ENCODE data around the gene APRT. TPM values are rescaled to one million over a fixed set of nuclear protein-coding genes. Genes with fewer than 3 reads are reported as not detected.

APRT gene
- total and polyA plus RNA-seq, 2 of the 8 experiments (the other 6 are each of a cell fraction or from before 2014, with no cell fraction given), result 221 to 267 TPM

GRCh38 chr16:88822281-88823040 is 10.7 kb upstream of the APRT start:
- H2BK12ac ChIP-seq (ENCODE audit: low read depth, low read length), result no peak overlapping the region
- no peak overlapping the region for H2AK5ac ChIP-seq (ENCODE audit: low read depth, low read length)
- FAIRE-seq, result no peak

More at GRCh38 chr16:88822281-88823040, 10.7 kb upstream of the APRT start:
- H3K18ac ChIP-seq (ENCODE audit: extremely low read depth, low read length), result no peak overlapping the region
- H3K36me3 ChIP-seq (ENCODE audit: control insufficient read depth in 2 of 4, insufficient read depth in 4 of 4, low read length in 3 of 4), result no peaks in the 10 kb centered on the region
- H3K4me1 ChIP-seq (replicated peaks in 1 of 4; ENCODE audit: control insufficient read depth in 3 of 4, insufficient read depth in 4 of 4, low read length in 3 of 4), result no peaks in the 10 kb centered on the region
- H3K4me3 ChIP-seq (ENCODE audit: extremely low read depth in 1 of 4, insufficient read depth in 2 of 4, low read depth in 3 of 4, low read length in 4 of 4), result no peak overlapping the region
- H4K5ac ChIP-seq (ENCODE audit: insufficient read length, low read depth, low read length), result no peak overlapping the region
- WGBS, 2 experiments (ENCODE audit: extremely low coverage in 1 of 2, insufficient coverage in 1 of 2, insufficient read length in 1 of 2, insufficient replicate concordance in 2 of 2, low coverage in 1 of 2, low lambda C conversion rate in 2 of 2, missing lambda C conversion rate in 1 of 2), result 92% methylated on average over 24 of the region's 24 CpGs; no CpG with 5 or more reads in 1 of the 2 experiments
- peaks cover 0 to 4% of the 10 kb centered on the region in 2 experiments for H4K20me1 ChIP-seq (replicated peaks in 1 of 2; ENCODE audit: control insufficient read depth in 1 of 2, insufficient read depth in 2 of 2, low read length in 2 of 2)
- TF ChIP-seq CEBPB (IDR thresholded peaks at IDR 0.05; ENCODE audit: low read depth, low read length) (no peak), ZNF274 (IDR thresholded peaks at IDR 0.05; ENCODE audit: borderline replicate concordance, extremely low read depth, low read length) (no peak), CBX8 (IDR thresholded peaks at IDR 0.05; ENCODE audit: borderline replicate concordance, low read depth, low read length) (no peak), CREB1 (IDR thresholded peaks at IDR 0.05) (no peak), RNF2 (IDR thresholded peaks at IDR 0.05; ENCODE audit: borderline replicate concordance, low read depth, low read length, missing control alignments, poor library complexity, severe bottlenecking) (no peak), SP1 (IDR thresholded peaks at IDR 0.05; ENCODE audit: low read depth, low read length) (no peak), MAFK (IDR thresholded peaks at IDR 0.05; ENCODE audit: low read depth, low read length) (no peak), RXRA (IDR thresholded peaks at IDR 0.05; ENCODE audit: insufficient read depth, low read depth, low read length) (no peak), FOSL1 (IDR thresholded peaks at IDR 0.05; ENCODE audit: insufficient read depth, low read depth, low read length) (no peak), RBBP5 (IDR thresholded peaks at IDR 0.05; ENCODE audit: borderline replicate concordance, low read depth, low read length) (no peak), JUN (IDR thresholded peaks at IDR 0.05; ENCODE audit: low read depth, low read length) (no peak), SUZ12 (IDR thresholded peaks at IDR 0.05; ENCODE audit: low read length) (no peak), CTBP2 (IDR thresholded peaks at IDR 0.05; ENCODE audit: borderline replicate concordance, insufficient read depth, insufficient read length, low read length) (no peak)
- ChIA-PET POLR2A (ENCODE audit: partially characterized antibody) (interaction anchor here (0.6 to 9.0 kb wide), 2 partner anchors 13 to 34 kb away, joined by 3 to 77 read pairs; partner anchors contain the start of genes APRT, GALNS and TRAPPC2L), CTCF (ENCODE audit: partially characterized antibody) (interaction anchor here (0.6 to 3.0 kb wide), 6 partner anchors 11 to 521 kb away, joined by 3 to 16 read pairs (median 3); partner anchors contain the start of gene APRT)
- no peak overlapping the region for H3K14ac ChIP-seq (ENCODE audit: insufficient read length)
- H3K79me1 ChIP-seq (ENCODE audit: low read depth, low read length), result no peaks in the 10 kb centered on the region
- no peak overlapping the region for H3K23ac ChIP-seq (ENCODE audit: insufficient read length)
- no peak overlapping the region for H2BK20ac ChIP-seq (ENCODE audit: low read length)
- H3K4ac ChIP-seq (replicated peaks; ENCODE audit: insufficient read length, low read depth, low read length), result no peak overlapping the region
- H3K23me2 ChIP-seq (ENCODE audit: low read depth, low read length), result no peaks in the 10 kb centered on the region
- H3K9ac ChIP-seq (replicated peaks in 1 of 4; ENCODE audit: extremely low read depth in 1 of 4, low read depth in 3 of 4, low read length in 3 of 4), result no peak overlapping the region
- H3K4me2 ChIP-seq (ENCODE audit: insufficient read depth in 1 of 2, low read depth in 2 of 2, low read length in 2 of 2), result no peak overlapping the region
- H3K56ac ChIP-seq (replicated peaks; ENCODE audit: insufficient read length, low read depth, low read length), result no peak overlapping the region
- no peaks in the 10 kb centered on the region for H3K79me2 ChIP-seq (ENCODE audit: control insufficient read depth in 1 of 2, insufficient read depth in 2 of 2, low read length in 2 of 2)
- no peaks in the 10 kb centered on the region for H3K27me3 ChIP-seq (replicated peaks in 1 of 4; ENCODE audit: control insufficient read depth in 3 of 4, extremely low read depth in 1 of 4, insufficient read depth in 3 of 4, low read length in 3 of 4)
- no peaks in the 10 kb centered on the region for H3K9me3 ChIP-seq (ENCODE audit: insufficient read depth in 2 of 2, low read depth in 1 of 2, low read length in 1 of 2)
- H4K8ac ChIP-seq (ENCODE audit: extremely low read depth, insufficient read depth, low read length), result no peak overlapping the region
- H2BK5ac ChIP-seq (ENCODE audit: low read depth, low read length), result no peak overlapping the region
- no peak overlapping the region for H2BK15ac ChIP-seq (ENCODE audit: low read length)
- no peak for DNase-seq (ENCODE audit: low read depth in 1 of 2, low spot score in 2 of 2)
- no peak overlapping the region for H2AFZ ChIP-seq (ENCODE audit: low read length)
- H3K27ac ChIP-seq (ENCODE audit: low read depth, low read length), result no peak overlapping the region
- H2BK120ac ChIP-seq (replicated peaks; ENCODE audit: low read depth, low read length), result no peak overlapping the region
- no peak overlapping the region for H4K91ac ChIP-seq (replicated peaks; ENCODE audit: insufficient read length, low read length)

Measured in H1 (cell line).